SK-N-SH (cell line): ENCODE measurements around the gene ARHGEF11. TPM values are rescaled to one million over a fixed set of nuclear protein-coding genes. Genes with fewer than 3 reads are reported as not detected.

Experiments
- CTCF ChIA-PET: fragments of 300-600, 350-600 bp; formaldehyde crosslinking; extraction: SDS; loops from one replicate; lab custom pipeline; 2021; lab: Yijun Ruan, JAX
- POLR2A ChIA-PET: fragments of 350-600 bp; sonication (Branson Sonifier 250); formaldehyde crosslinking; extraction: SDS; loops from one replicate; lab custom pipeline; 2020; ENCODE audit warnings: antibody characterized with exemption, inconsistent platforms; lab: Yijun Ruan, JAX
- DNase-seq: peaks from one replicate; pipeline ENCODE4 v3.0.0; 2012
- H2AFZ ChIP-seq: fragments of 200-600 bp; sonication (generic); 2 replicates; pipeline ENCODE4 v1.8.1; 2016; ENCODE audit warnings: antibody characterized with exemption, mild to moderate bottlenecking, low read depth
- H3F3A ChIP-seq: fragments of 200-600 bp; sonication (generic); replicated peaks from 2 replicates; pipeline ENCODE3; 2016; ENCODE audit warnings: antibody characterized with exemption, mild to moderate bottlenecking; ENCODE audit not compliant: insufficient read depth
- H3K27ac ChIP-seq, 2 experiments: fragments of 200-500 bp in 1 of 2; fragments of 200-600 bp in 1 of 2; sonication (Bioruptor generic) in 1 of 2; sonication (generic), shearing (Covaris generic) in 1 of 2; 2 replicates each; pipeline versions ENCODE4 v1.5.1 to v1.6.1; 2014 to 2016; ENCODE audit warnings: low read depth in 2 of 2, inconsistent platforms in 1 of 2, low read length in 1 of 2, mild to moderate bottlenecking in 1 of 2, mixed read lengths in 1 of 2
- H3K27me3 ChIP-seq: fragments of 200-600 bp; sonication (generic), shearing (Covaris generic); 2 replicates; pipeline ENCODE4 v1.6.1; 2016; ENCODE audit warnings: mixed run types; ENCODE audit not compliant: insufficient read depth
- H3K36me3 ChIP-seq, 2 experiments: fragments of 200-500 bp in 1 of 2; fragments of 200-600 bp in 1 of 2; sonication (Bioruptor generic) in 1 of 2; sonication (generic) in 1 of 2; replicated peaks in 1 of 2; 2 replicates each; pipeline versions ENCODE3 to v1.5.1; 2014 to 2016; ENCODE audit warnings: low read length in 1 of 2, mild to moderate bottlenecking in 1 of 2; ENCODE audit not compliant: insufficient read depth in 2 of 2, control insufficient read depth in 1 of 2
- H3K4me1 ChIP-seq, 2 experiments: fragments of 200-500 bp in 1 of 2; fragments of 200-600 bp in 1 of 2; sonication (Bioruptor generic) in 1 of 2; sonication (generic), shearing (Covaris generic) in 1 of 2; 2 replicates each; pipeline versions ENCODE4 v1.5.1 to v1.6.1; 2014 to 2016; ENCODE audit warnings: low read depth in 1 of 2, low read length in 1 of 2, mixed run types in 1 of 2; ENCODE audit not compliant: insufficient read depth in 2 of 2, control insufficient read depth in 1 of 2
- H3K4me2 ChIP-seq: fragments of 200-600 bp; sonication (generic), shearing (Covaris generic); 2 replicates; pipeline ENCODE4 v1.6.1; 2017; ENCODE audit warnings: mixed run types
- H3K4me3 ChIP-seq, 2 experiments: fragments of 200-500 bp in 1 of 2; fragments of 200-600 bp in 1 of 2; sonication (Bioruptor generic) in 1 of 2; sonication (generic), shearing (Covaris generic) in 1 of 2; 2 replicates each; pipeline versions ENCODE4 v1.5.1 to v1.8.1; 2014 to 2016; ENCODE audit warnings: low read depth in 2 of 2, inconsistent platforms in 1 of 2, low read length in 1 of 2, mild to moderate bottlenecking in 1 of 2, mixed read lengths in 1 of 2, moderate library complexity in 1 of 2
- H3K79me2 ChIP-seq: fragments of 200-600 bp; sonication (generic); 2 replicates; pipeline ENCODE4 v1.8.1; 2017; ENCODE audit warnings: mild to moderate bottlenecking; ENCODE audit not compliant: insufficient read depth
- H3K9ac ChIP-seq: fragments of 200-600 bp; sonication (generic); 2 replicates; pipeline ENCODE4 v1.6.1; 2017; ENCODE audit warnings: mixed run types
- H3K9me2 ChIP-seq: fragments of 200-600 bp; sonication (generic); 2 replicates; pipeline ENCODE4 v1.6.1; 2017; ENCODE audit warnings: mixed run types
- H3K9me3 ChIP-seq: fragments of 200-600 bp; sonication (generic); 2 replicates; pipeline ENCODE4 v1.6.1; 2017; ENCODE audit warnings: mixed run types, mild to moderate bottlenecking, moderate library complexity
- H4K20me1 ChIP-seq: fragments of 200-600 bp; sonication (generic); 2 replicates; pipeline ENCODE4 v1.6.1; 2017; ENCODE audit warnings: mild to moderate bottlenecking, mixed run types; ENCODE audit not compliant: insufficient read depth
- EP300 ChIP-seq, 2 experiments: IDR thresholded peaks; 2 replicates each; pipeline versions ENCODE4 v1.4.0 to v1.6.1; 2012; ENCODE audit warnings: borderline replicate concordance in 1 of 2, low read depth in 1 of 2, low read length in 1 of 2
- EZH2phosphoT487 ChIP-seq: fragments of 200-600 bp; sonication (generic); IDR thresholded peaks from 2 replicates; pipeline ENCODE4 v1.6.1; 2017; ENCODE audit warnings: low read depth, mixed run types, mild to moderate bottlenecking, antibody characterized with exemption, moderate library complexity, borderline replicate concordance
- FOSL2 ChIP-seq: IDR thresholded peaks from 2 replicates; pipeline ENCODE4 v1.4.0; 2012; ENCODE audit warnings: low read depth, mild to moderate bottlenecking, moderate library complexity, borderline replicate concordance
- FOXJ3 ChIP-seq: sonication (generic); formaldehyde crosslinking; IDR thresholded peaks from 2 replicates; pipeline ENCODE4 v1.5.1; 2020; ENCODE audit warnings: mild to moderate bottlenecking, missing genetic modification reagents
- FOXM1 ChIP-seq: IDR thresholded peaks from 2 replicates; pipeline ENCODE4 v1.4.0; 2012; ENCODE audit warnings: low read depth, mild to moderate bottlenecking
- GATA2 ChIP-seq: sonication (generic); formaldehyde crosslinking; IDR thresholded peaks from 2 replicates; pipeline ENCODE4 v1.5.0; 2020; ENCODE audit warnings: mild to moderate bottlenecking, missing genetic modification reagents
- NFIC ChIP-seq: IDR thresholded peaks from 2 replicates; pipeline ENCODE4 v1.4.0; 2012; ENCODE audit warnings: borderline replicate concordance
- NRF1 ChIP-seq: IDR thresholded peaks from 2 replicates; pipeline ENCODE4 v1.6.1; 2012; ENCODE audit warnings: low read depth, mild to moderate bottlenecking, low read length
- RAD21 ChIP-seq: IDR thresholded peaks from 2 replicates; pipeline ENCODE4 v1.6.1; 2012; ENCODE audit warnings: mild to moderate bottlenecking, low read length
- RCOR1 ChIP-seq: fragments of 150-350 bp; IDR thresholded peaks from 2 replicates; pipeline ENCODE4 v1.6.1; 2017; ENCODE audit warnings: antibody characterized with exemption, low read length
- REST ChIP-seq: IDR thresholded peaks from 2 replicates; pipeline ENCODE4 v1.6.1; 2012; ENCODE audit warnings: mild to moderate bottlenecking, low read depth, low read length, moderate library complexity
- RXRA ChIP-seq: IDR thresholded peaks from 2 replicates; pipeline ENCODE4 v1.4.0; 2012; ENCODE audit warnings: low read depth, mild to moderate bottlenecking, borderline replicate concordance
- SMC3 ChIP-seq: IDR thresholded peaks from 2 replicates; pipeline ENCODE4 v1.6.1; 2012; ENCODE audit warnings: low read depth, low read length, improper control_type of control experiment
- TCF12 ChIP-seq: IDR thresholded peaks from 2 replicates; pipeline ENCODE4 v1.4.0; 2012
- USF1 ChIP-seq: IDR thresholded peaks from 2 replicates; pipeline ENCODE4 v1.4.0; 2012; ENCODE audit warnings: low read depth, borderline replicate concordance
- YY1 ChIP-seq: IDR thresholded peaks from 2 replicates; pipeline ENCODE4 v1.4.0; 2012; ENCODE audit warnings: low read depth, mild to moderate bottlenecking
- WGBS: methylation state at CpG from one replicate; pipeline ENCODE4 v1.1.6; 2017; ENCODE audit warnings: low lambda C conversion rate; 5-methylcytosine and 5-hydroxymethylcytosine counted together
- polyA plus RNA-seq, 3 experiments: library from polyadenylated mRNA; depleted of rRNA; stranded (reverse); fragments of >200 nt; gene quantifications; 2 replicates each; pipeline ENCODE4 v1.2.3, GENCODE V29; 2012
- TF ChIP-seq, protein P1 (sequence below): fragments of 200-600 bp; sonication (generic); IDR thresholded peaks from 2 replicates; pipeline ENCODE4 v1.6.1; 2017; ENCODE audit warnings: antibody characterized with exemption, mild to moderate bottlenecking, moderate library complexity
- TF ChIP-seq, protein P2 (sequence below): fragments of 150-350 bp; IDR thresholded peaks from 2 replicates; pipeline ENCODE4 v1.6.1; 2016; ENCODE audit warnings: mild to moderate bottlenecking, low read depth, low read length
- TF ChIP-seq, protein P3 (sequence below): fragments of 150-350 bp; IDR thresholded peaks from 2 replicates; pipeline ENCODE4 v1.6.1; 2017; ENCODE audit warnings: antibody characterized with exemption, low read length, low read depth, borderline replicate concordance

ARHGEF11 gene
- polyA plus RNA-seq, 1 of the 3 experiments (the other 2 are of a cell fraction), result 19.0 TPM

GRCh38 chr1:156993426-156994147 is 52.0 kb downstream of the ARHGEF11 start:
- H3K79me2 ChIP-seq, result peaks cover 19% of the 10 kb centered on the region
- H3K9ac ChIP-seq, result no peak overlapping the region
- no peak for DNase-seq
- no peak overlapping the region for H3K27ac ChIP-seq
- peaks cover 0 to 4% of the 10 kb centered on the region in 2 experiments for H3K36me3 ChIP-seq
- H3K4me1 ChIP-seq, result peaks cover 0 to 2% of the 10 kb centered on the region in 2 experiments; a peak in 1 of 4 replicates
- CTCF ChIA-PET, result interaction anchor here (1.1 kb wide), 1 partner anchor 47 kb away, joined by 3 read pairs; no protein-coding TSS in a partner anchor
- H4K20me1 ChIP-seq, result peaks cover 35% of the 10 kb centered on the region
- no peaks in the 10 kb centered on the region for H3K9me2 ChIP-seq
- no peak overlapping the region for H3K4me3 ChIP-seq
- H3F3A ChIP-seq, result no peaks in the 10 kb centered on the region
- TF ChIP-seq NFIC, result no peak
- TF ChIP-seq SMC3, result no peak
- TF ChIP-seq GATA2 (CRISPR knock-in tag), result no peak
- TF ChIP-seq, protein P1, sequence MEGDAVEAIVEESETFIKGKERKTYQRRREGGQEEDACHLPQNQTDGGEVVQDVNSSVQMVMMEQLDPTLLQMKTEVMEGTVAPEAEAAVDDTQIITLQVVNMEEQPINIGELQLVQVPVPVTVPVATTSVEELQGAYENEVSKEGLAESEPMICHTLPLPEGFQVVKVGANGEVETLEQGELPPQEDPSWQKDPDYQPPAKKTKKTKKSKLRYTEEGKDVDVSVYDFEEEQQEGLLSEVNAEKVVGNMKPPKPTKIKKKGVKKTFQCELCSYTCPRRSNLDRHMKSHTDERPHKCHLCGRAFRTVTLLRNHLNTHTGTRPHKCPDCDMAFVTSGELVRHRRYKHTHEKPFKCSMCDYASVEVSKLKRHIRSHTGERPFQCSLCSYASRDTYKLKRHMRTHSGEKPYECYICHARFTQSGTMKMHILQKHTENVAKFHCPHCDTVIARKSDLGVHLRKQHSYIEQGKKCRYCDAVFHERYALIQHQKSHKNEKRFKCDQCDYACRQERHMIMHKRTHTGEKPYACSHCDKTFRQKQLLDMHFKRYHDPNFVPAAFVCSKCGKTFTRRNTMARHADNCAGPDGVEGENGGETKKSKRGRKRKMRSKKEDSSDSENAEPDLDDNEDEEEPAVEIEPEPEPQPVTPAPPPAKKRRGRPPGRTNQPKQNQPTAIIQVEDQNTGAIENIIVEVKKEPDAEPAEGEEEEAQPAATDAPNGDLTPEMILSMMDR, result no peak
- no peak for TF ChIP-seq RCOR1
- TF ChIP-seq YY1, result no peak
- no peak for TF ChIP-seq EZH2phosphoT487
- no peak for TF ChIP-seq USF1
- TF ChIP-seq NRF1, result no peak
- TF ChIP-seq, protein P2, sequence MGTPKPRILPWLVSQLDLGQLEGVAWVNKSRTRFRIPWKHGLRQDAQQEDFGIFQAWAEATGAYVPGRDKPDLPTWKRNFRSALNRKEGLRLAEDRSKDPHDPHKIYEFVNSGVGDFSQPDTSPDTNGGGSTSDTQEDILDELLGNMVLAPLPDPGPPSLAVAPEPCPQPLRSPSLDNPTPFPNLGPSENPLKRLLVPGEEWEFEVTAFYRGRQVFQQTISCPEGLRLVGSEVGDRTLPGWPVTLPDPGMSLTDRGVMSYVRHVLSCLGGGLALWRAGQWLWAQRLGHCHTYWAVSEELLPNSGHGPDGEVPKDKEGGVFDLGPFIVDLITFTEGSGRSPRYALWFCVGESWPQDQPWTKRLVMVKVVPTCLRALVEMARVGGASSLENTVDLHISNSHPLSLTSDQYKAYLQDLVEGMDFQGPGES, result no peak
- TF ChIP-seq FOSL2, result no peak
- TF ChIP-seq RAD21, result no peak
- no peak for TF ChIP-seq FOXM1
- TF ChIP-seq, protein P3, sequence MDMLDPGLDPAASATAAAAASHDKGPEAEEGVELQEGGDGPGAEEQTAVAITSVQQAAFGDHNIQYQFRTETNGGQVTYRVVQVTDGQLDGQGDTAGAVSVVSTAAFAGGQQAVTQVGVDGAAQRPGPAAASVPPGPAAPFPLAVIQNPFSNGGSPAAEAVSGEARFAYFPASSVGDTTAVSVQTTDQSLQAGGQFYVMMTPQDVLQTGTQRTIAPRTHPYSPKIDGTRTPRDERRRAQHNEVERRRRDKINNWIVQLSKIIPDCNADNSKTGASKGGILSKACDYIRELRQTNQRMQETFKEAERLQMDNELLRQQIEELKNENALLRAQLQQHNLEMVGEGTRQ, result no peak
- no peak for TF ChIP-seq FOXJ3 (CRISPR knock-in tag)
- TF ChIP-seq TCF12, result no peak
- TF ChIP-seq REST, result no peak
- TF ChIP-seq RXRA, result no peak
- TF ChIP-seq EP300 (IDR thresholded peaks at IDR 0.05; ENCODE audit: borderline replicate concordance in 1 of 2, low read depth in 1 of 2, low read length in 1 of 2), result no peak
- H3K27me3 ChIP-seq, result no peaks in the 10 kb centered on the region
- WGBS, result 97% methylated on average over 5 of the region's 6 CpGs
- no peak overlapping the region for H2AFZ ChIP-seq
- no peak overlapping the region for H3K4me2 ChIP-seq
- POLR2A ChIA-PET, result no interaction called here
- H3K9me3 ChIP-seq, result no peaks in the 10 kb centered on the region
